ENCODE results near the gene PHYKPL.

GRCh38 chr5:178198706-178199105 lies 33.9 kb downstream of the PHYKPL start:
- TF ChIP-seq BRCA1 (IDR thresholded peaks at IDR 0.05; ENCODE audit: low read depth, low read length) (no peak), CHD2 (IDR thresholded peaks at IDR 0.05; ENCODE audit: low read length) (no peak), RFX5 (IDR thresholded peaks at IDR 0.05; ENCODE audit: borderline replicate concordance, low read depth, low read length) (no peak)
- TF ChIP-seq, protein P1, sequence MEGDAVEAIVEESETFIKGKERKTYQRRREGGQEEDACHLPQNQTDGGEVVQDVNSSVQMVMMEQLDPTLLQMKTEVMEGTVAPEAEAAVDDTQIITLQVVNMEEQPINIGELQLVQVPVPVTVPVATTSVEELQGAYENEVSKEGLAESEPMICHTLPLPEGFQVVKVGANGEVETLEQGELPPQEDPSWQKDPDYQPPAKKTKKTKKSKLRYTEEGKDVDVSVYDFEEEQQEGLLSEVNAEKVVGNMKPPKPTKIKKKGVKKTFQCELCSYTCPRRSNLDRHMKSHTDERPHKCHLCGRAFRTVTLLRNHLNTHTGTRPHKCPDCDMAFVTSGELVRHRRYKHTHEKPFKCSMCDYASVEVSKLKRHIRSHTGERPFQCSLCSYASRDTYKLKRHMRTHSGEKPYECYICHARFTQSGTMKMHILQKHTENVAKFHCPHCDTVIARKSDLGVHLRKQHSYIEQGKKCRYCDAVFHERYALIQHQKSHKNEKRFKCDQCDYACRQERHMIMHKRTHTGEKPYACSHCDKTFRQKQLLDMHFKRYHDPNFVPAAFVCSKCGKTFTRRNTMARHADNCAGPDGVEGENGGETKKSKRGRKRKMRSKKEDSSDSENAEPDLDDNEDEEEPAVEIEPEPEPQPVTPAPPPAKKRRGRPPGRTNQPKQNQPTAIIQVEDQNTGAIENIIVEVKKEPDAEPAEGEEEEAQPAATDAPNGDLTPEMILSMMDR (IDR thresholded peaks at IDR 0.05; ENCODE audit: control extremely low read depth in 1 of 3, insufficient read depth in 1 of 3, low read depth in 1 of 3, low read length in 3 of 3), result no peak
- TF ChIP-seq, protein P2, sequence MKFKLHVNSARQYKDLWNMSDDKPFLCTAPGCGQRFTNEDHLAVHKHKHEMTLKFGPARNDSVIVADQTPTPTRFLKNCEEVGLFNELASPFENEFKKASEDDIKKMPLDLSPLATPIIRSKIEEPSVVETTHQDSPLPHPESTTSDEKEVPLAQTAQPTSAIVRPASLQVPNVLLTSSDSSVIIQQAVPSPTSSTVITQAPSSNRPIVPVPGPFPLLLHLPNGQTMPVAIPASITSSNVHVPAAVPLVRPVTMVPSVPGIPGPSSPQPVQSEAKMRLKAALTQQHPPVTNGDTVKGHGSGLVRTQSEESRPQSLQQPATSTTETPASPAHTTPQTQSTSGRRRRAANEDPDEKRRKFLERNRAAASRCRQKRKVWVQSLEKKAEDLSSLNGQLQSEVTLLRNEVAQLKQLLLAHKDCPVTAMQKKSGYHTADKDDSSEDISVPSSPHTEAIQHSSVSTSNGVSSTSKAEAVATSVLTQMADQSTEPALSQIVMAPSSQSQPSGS (IDR thresholded peaks at IDR 0.05; ENCODE audit: low read length), result no peak
